RWPE1 (cell line): ENCODE measurements around the gene IGFBP6.
A peak's percentile ranks its signal among the peaks of the same experiment; 100 is the strongest.

ENCODE experiments used
- CTCF ChIA-PET: fragments of 350-600 bp; sonication (Branson Sonifier 250); formaldehyde crosslinking; extraction: SDS; loops from one replicate; lab custom pipeline; 2021; lab: Yijun Ruan, JAX
- POLR2A ChIA-PET: fragments of 400-600 bp; formaldehyde crosslinking; extraction: SDS; loops from one replicate; lab custom pipeline; 2020; ENCODE audit warnings: antibody characterized with exemption; ENCODE audit not compliant: low non-redundant PET; lab: Yijun Ruan, JAX
- DNase-seq: peaks from one replicate; pipeline ENCODE4 v3.0.0; 2012; ENCODE audit warnings: low spot score
- H3K27ac ChIP-seq: fragments of 450-650 bp; 2 replicates; pipeline ENCODE4 v1.5.1; 2017
- TF ChIP-seq, protein P1 (sequence below): fragments of 450-650 bp; conservative IDR thresholded peaks from 2 replicates; pipeline ENCODE4 v1.5.1; 2017; ENCODE audit warnings: low read depth, mild to moderate bottlenecking

The IGFBP6 gene

DNA sequence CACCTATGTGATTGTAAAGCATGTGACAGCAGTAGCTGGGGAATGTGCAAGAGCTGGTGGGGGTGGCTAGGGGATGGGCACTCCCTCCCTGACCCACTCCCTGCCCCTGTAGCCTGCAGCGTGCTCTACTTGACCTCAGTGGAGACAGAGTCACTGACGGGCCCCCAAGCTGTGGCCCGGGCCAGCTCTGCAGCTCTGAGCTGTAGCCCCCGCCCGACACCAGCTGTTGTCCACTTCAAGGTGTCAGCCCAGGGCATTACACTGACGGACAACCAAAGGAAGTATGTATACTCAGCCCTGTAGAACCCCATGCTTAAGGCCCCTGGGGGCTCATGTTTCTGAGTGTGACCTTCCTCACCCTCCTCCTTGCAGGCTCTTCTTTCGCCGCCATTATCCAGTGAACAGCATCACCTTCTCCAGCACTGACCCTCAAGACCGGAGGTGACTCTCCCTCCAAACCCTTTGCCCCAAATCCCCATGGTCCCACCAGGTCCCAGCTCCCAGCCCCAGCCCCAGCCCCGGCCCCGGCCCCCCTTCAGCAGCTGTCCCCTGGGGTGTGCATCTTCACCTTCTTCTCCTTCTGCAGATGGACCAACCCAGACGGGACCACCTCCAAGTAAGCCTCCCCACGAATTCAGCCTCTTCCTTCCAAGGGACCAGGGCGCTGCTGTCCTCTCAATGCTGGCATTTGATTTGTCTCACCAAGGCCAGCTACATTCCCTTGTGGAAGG is 34.3 kb upstream of the IGFBP6 start:
- TF ChIP-seq, protein P1, sequence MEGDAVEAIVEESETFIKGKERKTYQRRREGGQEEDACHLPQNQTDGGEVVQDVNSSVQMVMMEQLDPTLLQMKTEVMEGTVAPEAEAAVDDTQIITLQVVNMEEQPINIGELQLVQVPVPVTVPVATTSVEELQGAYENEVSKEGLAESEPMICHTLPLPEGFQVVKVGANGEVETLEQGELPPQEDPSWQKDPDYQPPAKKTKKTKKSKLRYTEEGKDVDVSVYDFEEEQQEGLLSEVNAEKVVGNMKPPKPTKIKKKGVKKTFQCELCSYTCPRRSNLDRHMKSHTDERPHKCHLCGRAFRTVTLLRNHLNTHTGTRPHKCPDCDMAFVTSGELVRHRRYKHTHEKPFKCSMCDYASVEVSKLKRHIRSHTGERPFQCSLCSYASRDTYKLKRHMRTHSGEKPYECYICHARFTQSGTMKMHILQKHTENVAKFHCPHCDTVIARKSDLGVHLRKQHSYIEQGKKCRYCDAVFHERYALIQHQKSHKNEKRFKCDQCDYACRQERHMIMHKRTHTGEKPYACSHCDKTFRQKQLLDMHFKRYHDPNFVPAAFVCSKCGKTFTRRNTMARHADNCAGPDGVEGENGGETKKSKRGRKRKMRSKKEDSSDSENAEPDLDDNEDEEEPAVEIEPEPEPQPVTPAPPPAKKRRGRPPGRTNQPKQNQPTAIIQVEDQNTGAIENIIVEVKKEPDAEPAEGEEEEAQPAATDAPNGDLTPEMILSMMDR = no peak
- POLR2A ChIA-PET = no interaction called here
- DNase-seq = no peak
- CTCF ChIA-PET = interaction anchor here (0.8 to 7.5 kb wide), 3 partner anchors 9 to 37 kb away, joined by 3 to 132 read pairs (median 18); partner anchors contain the start of genes IGFBP6 and SOAT2
- H3K27ac ChIP-seq = peak overlapping the region; percentile 97

DNA sequence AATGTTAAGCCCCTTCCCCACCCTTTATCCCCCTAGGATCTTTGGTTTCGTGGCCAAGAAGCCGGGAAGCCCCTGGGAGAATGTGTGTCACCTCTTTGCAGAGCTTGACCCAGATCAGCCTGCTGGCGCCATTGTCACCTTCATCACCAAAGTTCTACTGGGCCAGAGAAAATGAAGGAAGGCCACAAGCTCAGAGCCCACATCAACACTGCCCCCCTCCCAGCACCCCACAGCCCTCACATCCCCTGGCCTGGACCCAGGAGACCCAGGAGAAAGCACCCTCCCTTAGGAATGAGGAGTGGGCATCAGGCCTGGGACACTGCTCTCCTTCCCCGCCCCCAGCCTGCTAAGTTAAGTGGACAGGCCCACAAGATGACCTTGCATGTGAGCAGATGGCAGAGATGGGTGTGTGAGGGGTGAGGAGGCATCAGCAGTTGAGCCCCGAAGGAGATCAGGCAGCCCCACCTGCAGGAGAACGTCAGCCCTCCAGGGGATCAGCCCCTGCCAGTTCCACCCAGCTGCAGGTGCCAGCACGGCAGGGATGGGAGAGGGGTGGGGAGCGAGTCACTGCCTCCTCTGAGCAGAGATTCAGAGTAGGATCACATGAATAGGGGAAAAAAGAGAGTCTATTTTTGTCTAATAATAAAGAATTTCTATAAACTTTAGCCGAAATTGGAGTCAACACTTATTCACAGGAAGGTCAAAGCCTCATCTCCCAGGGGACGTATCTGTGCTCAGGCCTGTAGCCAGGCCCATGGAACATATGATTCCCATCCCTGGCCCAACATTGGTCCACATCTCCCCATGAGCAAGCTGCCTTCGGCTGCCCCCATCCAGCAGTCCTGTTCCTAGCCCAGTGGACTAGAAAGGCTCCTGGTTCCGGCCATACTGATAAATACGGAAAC is 33.5 kb upstream of the IGFBP6 start:
- CTCF ChIA-PET = interaction anchor here (0.8 to 7.5 kb wide), 3 partner anchors 10 to 116 kb away, joined by 3 to 132 read pairs (median 6); partner anchors contain the start of genes IGFBP6, SOAT2 and ZNF740
- POLR2A ChIA-PET = no interaction called here
- H3K27ac ChIP-seq = peak overlapping the region; percentile 97
- no peak for DNase-seq
- TF ChIP-seq, protein P1 = no peak

DNA sequence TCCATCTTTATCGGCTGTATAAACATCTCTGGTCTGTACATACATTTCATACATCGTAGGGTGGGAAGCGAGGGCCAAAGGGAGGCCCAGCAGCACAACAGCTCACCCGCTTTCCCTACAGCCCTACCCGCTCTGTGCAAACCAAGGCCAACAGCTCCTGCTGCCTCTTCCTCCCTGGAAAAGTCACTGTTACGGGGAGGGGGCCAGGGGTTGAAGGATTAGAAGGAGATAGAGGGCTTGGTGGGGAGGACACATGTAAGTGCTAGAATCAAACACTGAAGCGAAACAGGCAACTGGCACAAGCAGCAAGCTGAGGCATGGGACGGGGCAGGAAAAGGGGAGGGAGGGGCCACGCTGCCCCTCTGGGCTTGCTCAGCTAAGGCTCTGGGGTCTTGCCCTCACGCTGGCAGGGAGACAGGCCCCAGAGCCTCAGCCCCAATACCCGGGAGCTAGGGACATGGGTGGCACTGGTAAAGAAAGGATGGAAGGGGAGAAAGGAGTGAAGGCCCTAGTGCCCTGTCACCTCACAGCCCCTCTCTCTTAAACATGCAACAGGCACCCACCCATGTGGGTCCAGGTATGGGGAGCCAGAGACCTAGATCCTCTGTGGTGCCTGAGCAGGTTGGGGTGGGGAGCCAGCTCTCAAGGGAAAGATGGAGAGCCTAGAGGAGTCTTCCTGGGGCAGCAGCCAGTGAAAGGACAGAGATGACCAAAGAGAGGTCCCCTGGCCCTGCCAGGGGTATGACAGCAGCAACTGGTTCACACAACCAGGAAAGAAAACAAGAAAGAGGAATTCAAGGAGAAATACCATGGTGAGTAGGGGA is 32.6 kb upstream of the IGFBP6 start:
- CTCF ChIA-PET = interaction anchor here (0.5 to 7.5 kb wide), 8 partner anchors 12 to 920 kb away, joined by 3 to 132 read pairs (median 4); partner anchors contain the start of genes HOXC10, IGFBP6, SOAT2 and SPRYD3
- peak overlapping the region; percentile 97 for H3K27ac ChIP-seq
- POLR2A ChIA-PET = interaction anchor here (0.6 kb wide), 1 partner anchor 344 kb away, joined by 3 read pairs; no protein-coding TSS in a partner anchor
- DNase-seq = no peak
- TF ChIP-seq, protein P1 = no peak

DNA sequence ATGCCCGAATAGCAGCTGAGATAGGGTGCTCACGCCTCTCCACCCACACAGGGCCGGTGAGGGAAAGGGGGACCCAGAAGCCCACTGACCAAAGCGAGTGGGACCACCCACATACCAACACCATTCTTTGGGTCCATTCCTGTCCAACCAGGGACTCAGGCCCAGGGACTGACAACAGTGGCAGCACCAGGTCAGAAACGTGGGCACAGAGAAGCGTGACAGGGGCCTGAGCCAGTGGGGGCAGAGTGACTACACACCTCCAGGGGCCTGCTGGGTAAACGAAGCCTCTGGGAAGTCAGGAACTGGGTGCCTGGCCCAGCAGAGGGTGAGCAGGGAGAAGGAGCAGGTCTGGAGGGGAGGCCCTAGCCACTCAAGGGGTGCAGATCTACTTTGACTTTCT is 32.0 kb upstream of the IGFBP6 start:
- POLR2A ChIA-PET = interaction anchor here (0.6 kb wide), 1 partner anchor 343 kb away, joined by 3 read pairs; no protein-coding TSS in a partner anchor
- TF ChIP-seq, protein P1 = no peak

DNA sequence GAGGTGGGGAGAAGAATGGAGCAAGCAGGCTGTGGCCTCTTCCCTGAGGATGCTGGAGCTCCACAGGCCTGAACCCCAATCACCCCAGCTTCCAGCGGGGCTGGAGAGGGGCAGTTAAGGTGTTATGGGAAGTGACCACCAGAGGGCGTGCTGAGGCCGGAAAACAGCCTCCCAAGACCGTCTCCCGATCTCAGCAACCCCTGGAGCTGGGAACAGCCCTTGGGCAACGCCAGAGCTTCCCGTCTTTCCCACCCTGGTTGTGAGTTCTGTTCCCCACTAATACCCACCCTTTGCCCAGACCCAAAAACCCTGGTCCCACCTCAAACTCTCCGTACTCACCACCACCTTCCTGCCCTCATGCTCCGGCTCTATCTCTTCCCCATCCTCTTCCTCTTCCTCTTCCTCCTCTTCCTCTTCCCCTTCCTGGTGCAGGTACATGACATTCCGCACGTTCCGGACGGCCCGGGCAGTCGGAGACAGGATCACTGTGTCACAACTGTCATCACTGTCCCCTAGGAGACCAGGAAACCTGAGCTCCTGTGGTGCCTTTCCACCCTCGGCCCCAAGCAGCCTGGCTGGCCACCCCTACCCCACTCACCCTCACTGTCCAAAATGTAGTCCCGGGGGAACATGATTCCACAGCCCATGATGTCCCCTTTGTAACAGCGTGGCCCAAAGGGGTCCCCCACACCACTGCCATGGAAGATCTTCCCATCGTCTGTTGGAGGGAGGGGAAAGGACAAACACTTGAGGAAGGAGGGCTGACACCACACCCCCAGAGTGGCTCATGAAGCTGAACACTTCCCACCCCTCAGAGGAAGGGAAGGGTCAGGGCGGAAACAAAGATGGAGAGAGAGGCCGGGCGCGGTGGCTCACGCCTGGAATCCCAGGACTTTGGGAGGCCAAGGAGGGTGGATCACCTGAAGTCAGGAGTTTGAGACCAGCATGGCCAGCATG is 31.2 kb upstream of the IGFBP6 start:
- peak overlapping the region; percentile 97 for H3K27ac ChIP-seq
- peak; percentile 88 for DNase-seq
- CTCF ChIA-PET = interaction anchor here (0.5 to 7.5 kb wide), 31 partner anchors 9 to 1395 kb away, joined by 3 to 132 read pairs (median 4); partner anchors contain the start of genes AAAS, IGFBP6, SOAT2 and SPRYD3
- TF ChIP-seq, protein P1 = peak; percentile 78
- POLR2A ChIA-PET = interaction anchor here (0.5 to 0.7 kb wide), 3 partner anchors 12 to 342 kb away, joined by 3 to 10 read pairs (median 3); no protein-coding TSS in a partner anchor

More for the DNA sequence above, 32.0 kb upstream of the IGFBP6 start:
- H3K27ac ChIP-seq = peak overlapping the region; percentile 97
- no peak for DNase-seq
- CTCF ChIA-PET = interaction anchor here (0.5 to 7.5 kb wide), 23 partner anchors 11 to 443 kb away, joined by 3 to 132 read pairs (median 6); partner anchors contain the start of genes AAAS, IGFBP6, SOAT2 and SPRYD3
